ENCODE data around the gene PAWR. TPM values are rescaled to one million over a fixed set of nuclear protein-coding genes. Genes with fewer than 3 reads are reported as not detected.

Gene PAWR
- total RNA-seq, 2 experiments from 2014 or later = 10.0 to 13.4 TPM

DNA sequence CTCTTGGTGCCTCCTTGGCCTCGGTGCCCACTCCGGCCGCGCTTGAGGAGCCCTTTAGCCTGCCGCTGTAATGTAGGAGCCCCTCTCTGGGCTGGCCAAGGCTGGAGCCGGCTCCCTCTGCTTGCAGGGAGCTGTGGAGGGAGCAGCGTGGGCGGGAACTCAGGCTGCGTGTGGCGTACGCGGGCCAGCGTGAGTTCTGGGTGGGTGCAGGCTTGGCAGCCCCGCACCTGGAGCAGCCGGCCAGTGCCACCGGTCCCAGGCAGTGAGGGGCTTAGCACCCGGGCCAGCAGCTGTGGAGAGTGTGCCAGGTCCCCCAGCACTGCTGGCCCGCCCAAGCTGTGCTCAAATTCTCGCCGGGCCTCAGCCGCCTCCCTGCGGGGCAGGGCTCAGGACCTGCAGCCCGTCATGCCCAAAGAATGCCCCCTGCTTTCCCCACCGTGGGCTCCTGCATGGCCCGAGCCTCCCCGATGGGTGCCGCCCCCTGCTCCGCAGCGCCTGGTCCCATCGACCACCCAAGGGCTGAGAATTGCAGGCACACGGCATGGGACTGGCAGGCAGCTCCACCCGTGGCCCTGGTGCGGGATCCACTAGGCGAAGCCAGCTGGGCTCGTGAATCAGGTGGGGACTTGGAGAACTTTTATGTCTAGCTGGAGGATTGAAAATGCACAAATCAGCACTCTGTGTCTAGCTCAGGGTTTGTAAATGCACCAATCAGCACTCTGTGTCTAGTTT, 129.2 kb downstream of the PAWR start:
- Mint-ChIP-seq H3K27me3 (no peaks in the 10 kb centered on the region), H3K4me3 (no peak overlapping the region), H3K9me3 (no peaks in the 10 kb centered on the region), H3K27ac (no peak overlapping the region), H3K4me1 (no peaks in the 10 kb centered on the region), H3K36me3 (no peaks in the 10 kb centered on the region)
- peak; percentile 3 for DNase-seq

DNA sequence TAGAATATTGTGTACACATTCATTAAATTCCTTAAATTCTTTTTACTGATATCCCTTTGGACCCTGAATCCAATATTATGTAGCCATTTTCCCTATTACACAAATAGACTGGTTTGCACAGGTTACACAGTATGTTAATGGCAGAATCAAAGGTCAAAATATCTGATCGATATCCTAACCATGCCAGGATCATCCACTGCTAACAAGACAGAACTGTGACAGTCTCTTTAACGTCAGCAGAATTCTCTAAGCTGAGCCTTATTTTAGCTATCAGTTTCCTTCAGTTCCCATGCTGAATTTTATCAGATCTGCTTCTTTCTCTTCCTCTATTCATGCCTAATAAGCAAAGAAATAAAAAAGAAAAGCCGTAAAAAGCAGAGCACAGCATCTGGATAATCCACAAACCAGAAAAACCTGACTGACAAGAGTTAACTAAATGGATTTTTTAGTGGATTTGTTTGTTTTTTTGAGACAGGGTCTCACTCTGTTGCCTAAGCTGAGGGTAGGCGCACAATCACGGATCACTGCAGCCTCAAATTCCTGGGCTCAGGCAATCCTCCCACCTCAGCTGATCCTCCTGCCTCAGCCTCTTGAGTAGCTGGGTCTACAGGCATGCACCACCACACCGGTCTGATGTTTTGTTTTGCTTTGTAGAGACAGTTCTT, 130.4 kb downstream of the PAWR start:
- no peak overlapping the region for H3K4me3 Mint-ChIP-seq
- no peaks in the 10 kb centered on the region for H3K36me3 Mint-ChIP-seq
- no peaks in the 10 kb centered on the region for H3K9me3 Mint-ChIP-seq
- H3K27me3 Mint-ChIP-seq = no peaks in the 10 kb centered on the region
- H3K4me1 Mint-ChIP-seq = no peaks in the 10 kb centered on the region
- no peak for DNase-seq
- H3K27ac Mint-ChIP-seq = no peak overlapping the region

DNA sequence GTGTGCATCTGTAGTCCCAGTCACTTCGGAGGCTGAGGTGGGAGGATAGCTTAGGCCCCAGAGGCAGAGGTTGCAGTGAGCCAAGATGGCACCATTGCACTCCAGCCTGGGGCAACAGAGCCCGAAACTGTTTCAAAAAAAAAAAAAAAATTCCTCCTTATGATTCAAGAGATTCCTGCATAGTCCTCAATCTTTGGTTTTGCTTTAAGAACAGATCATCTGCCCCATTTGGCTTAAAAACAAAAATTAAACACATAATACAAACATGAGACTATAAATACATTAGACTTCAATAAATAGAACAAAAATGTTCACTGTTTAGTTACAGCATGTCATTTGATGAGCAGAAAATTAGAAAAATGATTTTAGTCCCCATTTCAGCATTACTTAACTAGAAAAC, 131.2 kb downstream of the PAWR start:
- no peaks in the 10 kb centered on the region for H3K36me3 Mint-ChIP-seq
- DNase-seq = no peak
- no peaks in the 10 kb centered on the region for H3K9me3 Mint-ChIP-seq
- H3K27me3 Mint-ChIP-seq = no peaks in the 10 kb centered on the region
- H3K4me3 Mint-ChIP-seq = no peak overlapping the region
- no peaks in the 10 kb centered on the region for H3K4me1 Mint-ChIP-seq
- H3K27ac Mint-ChIP-seq = no peak overlapping the region

DNA sequence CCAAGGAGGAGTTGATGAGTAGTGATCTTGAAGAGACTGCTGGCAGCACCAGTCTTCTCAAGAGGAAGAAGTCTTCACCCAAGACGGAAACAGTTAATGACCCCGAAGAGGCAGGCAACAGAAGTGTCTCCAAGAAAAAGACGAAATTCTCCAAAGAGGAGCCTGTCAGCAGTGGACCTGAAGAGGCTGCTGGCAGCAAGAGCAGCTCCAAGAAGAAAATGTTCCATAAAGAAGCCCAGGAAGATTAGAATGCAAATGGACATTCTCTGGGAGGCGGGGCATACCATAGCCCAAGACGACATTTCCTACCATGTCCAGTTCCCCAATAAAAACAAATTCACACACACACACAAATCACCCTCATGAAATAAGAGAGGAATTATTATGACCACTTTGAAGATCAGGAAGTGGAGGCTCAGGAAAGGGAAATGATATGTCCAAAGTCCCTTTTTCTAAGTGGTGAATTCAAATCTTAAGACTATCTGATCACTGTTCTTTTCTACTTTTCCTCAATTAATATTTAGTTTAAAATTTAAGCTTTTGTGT, 131.8 kb downstream of the PAWR start:
- Mint-ChIP-seq H3K4me1 (no peaks in the 10 kb centered on the region), H3K4me3 (no peak overlapping the region), H3K27ac (no peak overlapping the region), H3K36me3 (no peaks in the 10 kb centered on the region), H3K9me3 (no peaks in the 10 kb centered on the region), H3K27me3 (no peaks in the 10 kb centered on the region)
- DNase-seq = no peak

DNA sequence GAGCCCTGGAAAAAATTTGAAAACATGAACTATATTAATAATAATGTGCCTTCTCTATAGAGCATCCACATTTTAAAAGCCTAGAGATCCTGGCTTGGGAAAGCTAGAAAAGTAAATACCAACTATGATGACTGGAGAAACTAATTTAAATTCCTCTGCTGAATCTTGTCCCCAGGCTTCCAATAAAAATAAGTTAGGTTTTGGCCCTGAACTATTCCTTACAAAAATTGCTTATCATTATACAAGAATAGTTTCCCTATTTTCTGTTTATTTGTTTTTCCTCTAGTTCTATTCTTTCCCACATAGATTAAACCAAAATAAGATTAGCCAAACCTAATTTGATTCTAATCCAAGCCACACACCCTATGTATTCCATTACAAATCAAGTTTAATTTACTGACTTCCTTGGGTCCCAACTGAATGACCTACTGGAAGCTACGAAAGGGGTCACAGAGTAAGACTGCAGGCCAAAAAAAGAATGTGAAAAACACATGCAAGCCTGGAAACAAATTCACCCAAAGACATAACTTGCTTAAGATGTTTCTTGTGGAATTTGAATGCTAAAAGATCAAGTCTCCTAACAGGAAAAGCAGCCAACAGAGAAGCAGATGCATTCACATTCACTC, 133.0 kb downstream of the PAWR start:
- Mint-ChIP-seq H3K36me3 (no peaks in the 10 kb centered on the region), H3K4me3 (no peak overlapping the region), H3K9me3 (no peaks in the 10 kb centered on the region), H3K4me1 (no peaks in the 10 kb centered on the region), H3K27ac (no peak overlapping the region), H3K27me3 (no peaks in the 10 kb centered on the region)
- no peak for DNase-seq

DNA sequence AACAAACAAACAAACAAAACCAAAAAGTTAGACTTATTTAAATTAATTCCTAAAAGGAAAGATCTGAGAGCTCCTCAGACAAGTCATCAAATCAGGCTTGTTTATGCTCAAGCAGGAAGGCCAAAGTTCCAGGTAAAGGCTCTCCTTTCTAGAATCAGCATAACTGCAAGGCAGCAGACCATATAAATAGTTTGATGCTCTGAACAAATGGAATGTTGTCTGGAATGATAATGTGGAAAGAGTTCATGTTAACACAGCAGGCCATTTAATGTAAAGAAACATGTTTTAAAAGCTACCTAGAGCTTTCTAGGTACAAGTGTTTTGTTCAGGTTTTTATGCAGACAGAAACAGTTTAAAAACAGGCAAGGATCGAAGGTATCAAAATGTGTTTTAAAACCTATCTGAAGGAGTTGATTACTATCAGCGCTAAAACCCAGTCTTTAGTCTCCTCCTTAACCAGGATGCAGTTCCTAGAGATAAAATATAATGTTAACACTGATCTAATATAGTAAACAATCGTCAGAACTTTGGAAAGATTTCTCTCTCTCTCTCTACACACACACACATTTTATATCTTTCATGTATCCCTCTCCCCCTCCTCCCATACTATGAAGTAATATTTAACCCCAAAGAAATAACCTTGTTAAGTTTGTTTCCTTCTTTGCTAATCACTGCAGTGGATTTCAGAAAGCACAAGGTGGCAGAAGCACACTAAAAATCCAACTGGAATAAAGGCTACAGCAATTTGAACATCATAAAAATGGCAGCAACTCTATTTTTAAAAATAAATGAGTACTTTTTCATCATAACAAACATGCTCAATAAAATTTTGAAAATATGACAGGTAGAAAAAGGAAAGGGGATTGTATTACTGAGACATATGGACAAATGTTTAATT, 135.5 kb downstream of the PAWR start:
- Mint-ChIP-seq H3K4me1 (no peaks in the 10 kb centered on the region), H3K9me3 (no peaks in the 10 kb centered on the region), H3K27me3 (no peaks in the 10 kb centered on the region), H3K36me3 (no peaks in the 10 kb centered on the region), H3K4me3 (no peak overlapping the region), H3K27ac (no peak overlapping the region)
- no peak for DNase-seq

DNA sequence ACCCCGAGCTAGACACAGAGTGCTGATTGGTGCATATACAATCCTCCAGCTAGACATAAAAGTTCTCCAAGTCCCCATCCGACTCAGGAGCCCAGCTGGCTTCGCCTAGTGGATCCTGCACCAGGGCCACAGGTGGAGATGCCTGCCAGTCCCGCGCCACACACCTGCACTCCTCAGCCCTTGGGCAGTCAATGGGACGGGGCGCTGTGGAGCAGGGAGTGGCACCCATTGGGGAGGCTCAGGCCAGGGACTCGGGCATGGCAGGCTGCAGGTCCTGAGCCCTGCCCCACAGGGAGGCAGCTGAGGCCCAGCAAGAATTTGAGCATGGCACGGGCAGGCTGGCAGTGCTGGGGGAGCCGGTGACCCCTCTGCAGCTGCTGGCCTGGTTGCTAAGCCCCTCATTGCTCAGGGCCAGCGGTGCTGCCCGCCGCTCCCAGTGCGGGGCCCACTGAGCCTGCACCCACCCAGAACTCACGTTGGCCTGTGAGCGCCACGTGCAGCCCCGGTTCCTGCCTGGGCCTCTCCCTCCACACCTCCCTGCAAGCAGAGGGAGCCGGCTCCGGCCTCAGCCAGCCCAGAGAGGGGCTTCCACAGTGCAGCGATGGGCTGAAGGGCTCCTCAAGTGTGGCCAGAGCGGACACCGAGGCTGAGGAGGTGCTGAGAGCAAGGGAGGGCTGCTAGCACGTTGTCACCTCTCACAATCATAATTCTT, 136.7 kb downstream of the PAWR start:
- no peak for DNase-seq
- no peaks in the 10 kb centered on the region for H3K4me1 Mint-ChIP-seq
- no peak overlapping the region for H3K27ac Mint-ChIP-seq
- no peak overlapping the region for H3K4me3 Mint-ChIP-seq
- no peaks in the 10 kb centered on the region for H3K27me3 Mint-ChIP-seq
- no peaks in the 10 kb centered on the region for H3K9me3 Mint-ChIP-seq
- H3K36me3 Mint-ChIP-seq = no peaks in the 10 kb centered on the region

DNA sequence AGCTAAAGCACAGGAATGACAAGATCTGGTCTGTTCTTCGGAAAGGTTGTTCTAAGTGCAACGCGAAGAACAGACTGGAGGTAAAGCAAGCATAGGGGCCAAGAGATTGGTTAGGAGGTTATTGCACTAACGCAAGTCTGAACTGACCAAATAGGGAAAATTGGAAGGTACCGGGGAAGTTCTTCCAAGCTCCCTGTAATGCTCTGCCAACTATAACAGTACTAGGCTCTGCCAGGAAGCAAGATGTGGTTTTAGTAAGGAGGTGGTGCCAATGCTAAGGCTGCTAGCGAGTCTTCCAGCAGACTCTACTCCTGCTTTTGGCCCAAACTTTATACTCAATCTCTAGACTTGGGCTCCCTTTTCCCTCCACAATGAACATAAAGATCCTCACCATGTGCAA, 138.6 kb downstream of the PAWR start:
- Mint-ChIP-seq H3K9me3 (no peaks in the 10 kb centered on the region), H3K4me1 (no peaks in the 10 kb centered on the region), H3K27ac (no peak overlapping the region), H3K27me3 (no peaks in the 10 kb centered on the region), H3K4me3 (no peak overlapping the region), H3K36me3 (no peaks in the 10 kb centered on the region)
- DNase-seq = no peak

DNA sequence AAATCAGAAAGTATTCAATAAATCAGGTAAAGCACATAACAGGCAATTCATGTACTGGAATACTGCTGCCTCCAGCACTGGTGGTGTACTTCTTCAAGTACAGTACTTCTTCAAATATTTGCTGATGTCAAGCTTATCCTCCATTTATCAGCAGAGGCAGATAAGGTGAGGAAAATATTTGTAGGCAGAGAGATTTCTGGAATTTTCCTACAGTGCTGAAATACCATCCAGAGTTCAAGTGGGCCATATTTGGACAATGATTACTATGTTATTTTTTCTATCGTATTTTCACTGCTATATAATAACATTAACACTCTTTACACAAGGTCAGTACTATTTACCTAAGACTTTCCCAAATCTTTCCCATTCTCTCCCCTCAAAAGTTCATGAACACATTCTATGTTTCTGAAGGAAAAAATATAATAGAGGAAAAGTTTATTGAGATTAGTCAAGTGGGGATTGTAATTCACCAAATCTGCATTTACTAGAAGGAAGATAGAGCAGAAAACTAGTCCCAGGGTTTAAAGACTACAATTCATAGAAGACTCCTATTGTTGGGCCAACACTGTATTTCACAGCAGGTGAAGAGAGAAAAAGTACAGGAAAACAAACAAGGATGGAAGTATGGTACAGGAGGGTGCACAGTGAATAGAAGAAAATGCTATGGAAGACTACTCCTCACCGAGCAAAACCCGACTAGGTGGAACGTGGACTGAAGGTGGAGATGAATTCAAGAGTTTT, 141.1 kb downstream of the PAWR start:
- DNase-seq = no peak
- Mint-ChIP-seq H3K27me3 (no peaks in the 10 kb centered on the region), H3K4me1 (no peaks in the 10 kb centered on the region), H3K4me3 (no peak overlapping the region), H3K36me3 (no peaks in the 10 kb centered on the region), H3K9me3 (no peaks in the 10 kb centered on the region), H3K27ac (no peak overlapping the region)

DNA sequence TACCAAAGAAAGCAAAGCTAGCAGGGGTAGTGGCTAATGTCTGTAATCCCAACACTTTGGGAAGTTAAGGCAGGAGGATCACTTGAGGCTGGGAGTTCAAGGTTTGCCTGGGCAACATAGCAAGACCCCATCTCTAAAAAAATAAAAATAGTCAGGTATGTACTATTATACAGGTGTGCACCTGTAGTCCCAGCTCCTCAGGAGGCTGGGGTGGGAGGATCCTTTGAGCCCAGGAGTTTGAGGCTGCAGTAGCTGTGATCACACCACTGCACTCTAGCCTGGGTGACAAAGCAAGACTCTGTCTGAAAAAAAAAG, 142.2 kb downstream of the PAWR start:
- Mint-ChIP-seq H3K4me1 (no peaks in the 10 kb centered on the region), H3K9me3 (no peaks in the 10 kb centered on the region), H3K4me3 (no peak overlapping the region), H3K27ac (no peak overlapping the region), H3K36me3 (no peaks in the 10 kb centered on the region), H3K27me3 (no peaks in the 10 kb centered on the region)
- DNase-seq = no peak

DNA sequence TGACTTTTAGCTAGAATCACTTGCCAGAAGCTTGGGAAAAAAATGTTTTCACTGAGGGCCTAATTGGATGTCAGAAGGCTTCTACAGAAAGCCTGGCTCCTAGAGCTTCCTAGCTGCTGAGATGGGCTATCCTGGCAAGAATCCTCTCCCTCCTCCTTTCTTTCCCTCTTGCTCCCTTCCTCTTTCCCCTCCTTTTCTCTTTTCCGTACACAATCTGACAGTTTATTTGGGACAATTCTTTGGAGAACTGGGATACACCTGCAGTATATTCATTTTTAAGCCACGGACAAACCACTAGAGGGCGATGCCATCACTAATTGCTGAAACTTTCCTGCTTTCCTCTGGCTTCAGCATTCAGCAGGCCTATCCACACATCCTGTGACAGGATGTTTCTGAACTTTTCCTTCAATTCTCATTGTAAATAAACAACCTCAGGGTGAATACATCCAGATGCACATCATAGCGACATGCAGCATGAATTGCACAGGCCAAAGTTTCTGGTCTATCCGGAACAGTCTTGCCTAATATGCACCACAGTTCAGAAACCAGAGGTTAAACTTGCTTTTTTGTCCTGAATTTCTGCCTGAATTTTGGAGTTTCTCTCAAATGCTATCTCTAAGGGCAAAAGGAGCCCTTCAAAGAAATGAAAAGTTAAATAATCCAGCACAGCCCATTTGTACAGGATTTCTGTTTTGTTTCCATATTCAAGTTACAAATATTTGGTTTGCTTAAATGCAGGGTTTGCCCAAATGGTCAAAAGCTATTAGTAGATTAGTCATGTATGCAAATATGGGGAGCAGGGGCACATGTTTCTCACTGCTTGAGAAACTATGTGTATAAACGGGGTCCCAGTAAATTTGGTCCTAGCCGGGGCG, 142.8 kb downstream of the PAWR start:
- no peaks in the 10 kb centered on the region for H3K36me3 Mint-ChIP-seq
- H3K27ac Mint-ChIP-seq = no peak overlapping the region
- no peaks in the 10 kb centered on the region for H3K27me3 Mint-ChIP-seq
- H3K4me3 Mint-ChIP-seq = no peak overlapping the region
- no peak for DNase-seq
- no peaks in the 10 kb centered on the region for H3K9me3 Mint-ChIP-seq
- H3K4me1 Mint-ChIP-seq = no peaks in the 10 kb centered on the region

DNA sequence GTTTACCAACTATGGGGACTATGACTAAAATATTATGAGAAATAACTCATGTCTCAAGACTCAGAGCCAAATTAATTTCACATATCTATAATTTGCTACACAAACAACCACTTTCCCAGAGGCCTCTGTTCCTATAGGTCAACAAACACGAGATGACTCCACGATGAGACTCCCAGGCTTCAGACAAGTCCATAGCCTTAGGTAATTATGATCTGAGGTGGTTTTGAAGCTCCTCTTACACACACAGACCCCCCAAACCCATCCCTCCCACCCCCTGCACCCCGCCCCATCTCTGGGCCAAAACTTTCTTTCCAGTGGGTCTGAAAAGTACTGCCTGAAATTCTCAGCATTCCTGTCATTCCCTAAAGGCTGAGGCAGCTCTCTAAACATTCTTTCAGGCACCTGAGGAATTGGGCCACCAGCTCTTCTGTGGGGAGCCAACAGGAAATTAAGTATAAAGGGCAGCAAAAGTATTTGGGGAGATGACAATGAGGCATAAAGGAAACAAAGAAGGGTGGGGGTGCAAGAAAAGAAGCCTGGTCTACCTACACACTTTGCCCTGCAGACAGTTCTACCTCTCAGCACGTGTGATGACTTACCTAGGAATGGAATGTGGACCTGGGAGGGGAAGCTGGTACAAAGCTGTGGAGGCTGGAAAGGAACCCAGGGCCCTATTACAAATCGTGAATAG, 143.6 kb downstream of the PAWR start:
- no peak overlapping the region for H3K27ac Mint-ChIP-seq
- H3K36me3 Mint-ChIP-seq = no peaks in the 10 kb centered on the region
- no peaks in the 10 kb centered on the region for H3K4me1 Mint-ChIP-seq
- no peak overlapping the region for H3K4me3 Mint-ChIP-seq
- no peak for DNase-seq
- no peaks in the 10 kb centered on the region for H3K27me3 Mint-ChIP-seq
- no peaks in the 10 kb centered on the region for H3K9me3 Mint-ChIP-seq
